Neural cell (in vitro differentiated cells): ENCODE measurements around the gene GPR62.

Experiments
- POLR2AphosphoS5 ChIP-seq: IDR thresholded peaks from 2 replicates; pipeline ENCODE4 v1.6.1; 2012
- TF ChIP-seq, protein P1 (sequence below): fragments of 450-650 bp; IDR thresholded peaks from 2 replicates; pipeline ENCODE4 v1.5.1; 2014; ENCODE audit warnings: antibody characterized with exemption, mild to moderate bottlenecking, moderate library complexity; ENCODE audit not compliant: poor library complexity, severe bottlenecking

DNA sequence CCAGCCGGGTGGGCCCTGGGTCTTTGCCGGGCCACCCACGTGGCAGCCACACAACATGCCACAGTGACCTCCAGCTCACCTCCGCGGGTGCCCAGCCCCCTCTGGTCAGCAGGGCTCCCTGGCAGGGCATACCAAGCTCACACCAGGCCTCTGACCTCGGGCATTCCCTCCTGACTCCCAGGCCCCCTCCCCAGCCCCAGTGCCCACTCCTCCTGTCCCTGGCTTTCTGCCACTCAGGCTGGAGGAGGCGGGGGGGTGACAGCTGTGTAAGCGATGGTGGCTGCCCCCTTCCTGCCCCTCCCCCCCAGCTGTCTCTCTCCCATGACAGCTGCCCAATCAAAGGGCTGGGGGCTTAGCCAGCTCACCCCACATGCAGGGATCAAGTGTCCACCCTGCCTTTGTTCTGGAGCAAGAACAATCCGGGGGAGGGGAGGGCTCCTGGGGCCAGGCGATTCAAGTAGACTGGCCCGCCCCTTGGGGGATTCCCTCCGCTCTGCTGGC is 8.8 kb downstream of the GPR62 start:
- TF ChIP-seq POLR2AphosphoS5: no peak
- TF ChIP-seq, protein P1, sequence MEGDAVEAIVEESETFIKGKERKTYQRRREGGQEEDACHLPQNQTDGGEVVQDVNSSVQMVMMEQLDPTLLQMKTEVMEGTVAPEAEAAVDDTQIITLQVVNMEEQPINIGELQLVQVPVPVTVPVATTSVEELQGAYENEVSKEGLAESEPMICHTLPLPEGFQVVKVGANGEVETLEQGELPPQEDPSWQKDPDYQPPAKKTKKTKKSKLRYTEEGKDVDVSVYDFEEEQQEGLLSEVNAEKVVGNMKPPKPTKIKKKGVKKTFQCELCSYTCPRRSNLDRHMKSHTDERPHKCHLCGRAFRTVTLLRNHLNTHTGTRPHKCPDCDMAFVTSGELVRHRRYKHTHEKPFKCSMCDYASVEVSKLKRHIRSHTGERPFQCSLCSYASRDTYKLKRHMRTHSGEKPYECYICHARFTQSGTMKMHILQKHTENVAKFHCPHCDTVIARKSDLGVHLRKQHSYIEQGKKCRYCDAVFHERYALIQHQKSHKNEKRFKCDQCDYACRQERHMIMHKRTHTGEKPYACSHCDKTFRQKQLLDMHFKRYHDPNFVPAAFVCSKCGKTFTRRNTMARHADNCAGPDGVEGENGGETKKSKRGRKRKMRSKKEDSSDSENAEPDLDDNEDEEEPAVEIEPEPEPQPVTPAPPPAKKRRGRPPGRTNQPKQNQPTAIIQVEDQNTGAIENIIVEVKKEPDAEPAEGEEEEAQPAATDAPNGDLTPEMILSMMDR: no peak
